GM18507 (cell line): ENCODE results near the gene TMEM164.

Experiments
- DNase-seq: peaks from one replicate; pipeline ENCODE4 v3.0.0; 2011; ENCODE audit warnings: low read depth; ENCODE audit not compliant: insufficient read length; ENCODE audit errors: extremely low spot score
- FAIRE-seq: peaks from 2 replicates; lab custom pipeline; 2011; peaks lifted over from hg19 to GRCh38; lab: Jason Lieb, UNC

TMEM164 gene

DNA sequence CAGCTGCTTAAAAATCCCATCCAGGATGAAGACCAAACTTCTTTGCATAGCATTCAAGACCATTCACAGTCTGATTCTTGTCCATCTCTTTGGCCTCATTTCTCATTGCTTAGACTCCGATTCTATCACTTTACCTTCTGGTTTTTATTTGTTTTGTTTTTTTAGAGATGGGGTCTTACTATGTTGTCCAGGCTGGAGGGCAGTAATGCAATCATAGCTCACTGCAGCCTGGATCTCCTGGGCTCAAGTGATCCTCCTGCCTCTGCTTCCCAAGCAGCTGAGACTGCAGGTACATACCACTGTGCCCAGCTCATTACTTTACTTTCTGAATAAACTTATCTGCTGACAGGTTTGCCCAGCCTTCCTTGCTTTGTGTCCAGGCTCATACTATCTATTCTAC lies 152.8 kb downstream of the TMEM164 start:
- DNase-seq: no peak
- FAIRE-seq: peak; percentile 39

GRCh38 chrX:110156167-110156754 lies 153.3 kb downstream of the TMEM164 start:
- DNase-seq: no peak
- no peak for FAIRE-seq

DNA sequence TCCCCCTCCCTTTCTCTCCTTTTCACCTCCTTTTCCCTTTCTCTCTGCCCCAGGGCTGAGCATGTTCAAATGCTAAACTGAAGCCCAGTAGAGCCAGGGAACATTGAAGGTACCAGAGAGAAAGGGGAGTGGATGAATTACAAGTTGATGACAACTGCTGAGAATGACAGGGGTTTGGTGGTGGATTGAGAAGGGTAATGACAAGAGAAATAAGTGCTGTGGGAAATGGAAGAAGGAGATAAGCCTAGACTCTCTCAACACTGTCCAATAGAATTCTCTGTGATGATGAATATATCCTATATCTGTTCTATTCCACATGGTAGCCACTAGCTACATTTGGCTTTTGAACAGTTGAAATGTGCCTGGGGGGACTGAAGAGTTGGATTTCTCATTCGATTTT lies 154.5 kb downstream of the TMEM164 start:
- no peak for FAIRE-seq
- no peak for DNase-seq

GRCh38 chrX:110159235-110159634 lies 156.3 kb downstream of the TMEM164 start:
- FAIRE-seq (no peak), DNase-seq (no peak)

GRCh38 chrX:110159865-110160264 lies 157.0 kb downstream of the TMEM164 start:
- FAIRE-seq (peak; percentile 47), DNase-seq (no peak)

DNA sequence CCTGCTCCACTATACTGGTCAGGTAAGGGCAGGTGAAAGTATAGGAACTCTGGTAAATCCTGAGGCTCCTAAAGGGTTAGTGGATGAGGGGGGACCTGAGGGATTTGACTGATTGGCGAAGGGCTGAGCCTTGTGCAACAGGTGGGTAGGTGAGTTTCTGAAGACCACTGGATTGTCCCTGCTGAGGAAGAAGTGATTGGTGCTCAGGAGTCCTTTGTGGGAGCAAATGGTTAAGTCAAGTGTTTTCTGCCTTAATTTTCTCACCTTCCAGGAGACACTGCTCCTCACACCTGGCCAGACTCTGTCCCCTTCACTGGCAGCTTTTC lies 158.4 kb downstream of the TMEM164 start:
- no peak for FAIRE-seq
- DNase-seq: no peak

- no peak for FAIRE-seq
- DNase-seq: no peak
Observed at GRCh38 chrX:110162131-110162530, 159.2 kb downstream of the TMEM164 start.

DNA sequence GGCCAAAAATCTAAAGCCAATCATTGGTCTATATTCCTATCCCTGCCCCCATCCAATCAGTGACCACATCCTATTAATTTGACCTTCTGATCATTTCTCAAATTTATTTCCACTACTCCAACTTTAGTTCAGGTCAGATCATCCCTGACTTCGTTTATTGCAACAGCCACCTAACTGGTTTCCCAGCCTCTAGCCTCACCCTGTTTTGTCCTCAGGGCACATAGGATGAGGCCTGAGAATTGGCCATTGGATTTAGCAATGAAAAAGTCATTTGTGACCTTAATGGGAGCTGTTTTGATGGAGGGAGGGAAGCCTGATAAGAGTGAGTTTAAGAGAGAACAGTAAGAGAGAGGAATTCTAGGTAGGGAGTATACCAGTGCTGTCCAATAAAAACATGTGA lies 160.0 kb downstream of the TMEM164 start:
- DNase-seq (no peak), FAIRE-seq (no peak)

GRCh38 chrX:110163488-110163887 lies 160.6 kb downstream of the TMEM164 start:
- DNase-seq: no peak
- FAIRE-seq: no peak

DNA sequence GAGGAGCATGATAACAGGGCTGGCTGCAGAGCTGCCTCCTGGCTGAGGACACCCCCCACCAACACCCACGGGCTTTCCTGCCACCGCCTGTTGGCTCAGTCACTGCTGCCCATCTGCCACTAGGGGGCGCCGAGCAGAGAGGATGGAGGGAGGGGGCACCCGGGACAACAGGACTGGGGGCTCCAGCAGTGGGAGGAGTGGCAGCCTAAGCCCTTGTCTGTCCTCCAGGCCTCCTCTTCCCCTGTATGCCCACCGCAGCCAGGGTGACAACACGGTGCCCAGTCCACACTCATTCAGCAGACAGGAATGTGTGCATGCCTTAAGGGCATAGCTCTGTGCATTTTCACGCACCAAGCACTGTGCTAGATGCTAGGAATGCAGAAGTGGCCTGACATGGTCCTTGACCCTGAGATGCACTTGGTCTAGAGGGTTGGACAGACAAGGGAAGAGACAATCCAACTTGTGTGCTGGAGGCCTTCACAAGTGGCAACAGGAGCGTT lies 165.1 kb downstream of the TMEM164 start:
- FAIRE-seq (peak; percentile 71), DNase-seq (no peak)

DNA sequence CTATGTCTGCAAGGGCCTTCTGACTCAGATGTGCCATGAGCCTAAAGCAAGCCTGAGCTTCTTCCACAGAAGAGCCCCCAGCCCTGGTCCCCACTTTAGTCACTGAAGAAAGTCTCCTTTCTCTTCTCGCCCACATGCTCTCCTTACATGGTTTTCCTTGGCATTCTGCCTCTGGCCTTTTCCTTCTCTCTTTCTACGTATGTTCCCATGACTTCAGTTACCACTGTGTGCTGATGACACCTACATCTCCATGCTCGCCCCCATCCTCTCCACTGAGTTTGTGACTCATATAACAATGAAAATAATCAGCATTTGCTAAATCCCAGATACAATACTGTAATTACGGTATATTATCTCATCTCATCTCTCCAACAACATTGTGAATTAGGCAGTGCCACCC lies 165.7 kb downstream of the TMEM164 start:
- DNase-seq: no peak

GRCh38 chrX:110170029-110170428 lies 167.1 kb downstream of the TMEM164 start:
- DNase-seq (no peak), FAIRE-seq (no peak)

More for the DNA sequence above, 165.7 kb downstream of the TMEM164 start:
- FAIRE-seq: no peak

GRCh38 chrX:110171442-110171841 lies 168.5 kb downstream of the TMEM164 start:
- FAIRE-seq (peak; percentile 81), DNase-seq (no peak)

DNA sequence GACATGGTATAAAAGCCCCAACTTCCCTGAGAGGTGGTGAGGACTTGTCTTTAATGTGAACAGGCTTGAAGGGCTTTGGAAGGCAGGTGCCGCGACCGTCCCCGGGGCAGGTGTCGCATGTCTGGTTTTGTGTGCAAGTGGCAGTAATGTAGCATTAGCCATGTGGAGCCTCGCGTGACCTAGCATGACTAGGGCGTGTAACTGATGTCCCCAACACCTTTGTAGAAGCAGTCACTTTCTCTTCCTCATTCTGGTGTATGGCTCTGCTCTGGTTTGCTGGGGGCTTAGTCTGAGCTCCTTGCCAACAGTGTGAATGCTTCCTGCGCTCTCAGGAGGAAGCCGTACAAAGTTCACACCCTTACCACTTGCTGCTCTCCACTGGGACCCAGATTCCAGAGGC lies 169.3 kb downstream of the TMEM164 start:
- DNase-seq (peak; percentile 38), FAIRE-seq (peak; percentile 96)

DNA sequence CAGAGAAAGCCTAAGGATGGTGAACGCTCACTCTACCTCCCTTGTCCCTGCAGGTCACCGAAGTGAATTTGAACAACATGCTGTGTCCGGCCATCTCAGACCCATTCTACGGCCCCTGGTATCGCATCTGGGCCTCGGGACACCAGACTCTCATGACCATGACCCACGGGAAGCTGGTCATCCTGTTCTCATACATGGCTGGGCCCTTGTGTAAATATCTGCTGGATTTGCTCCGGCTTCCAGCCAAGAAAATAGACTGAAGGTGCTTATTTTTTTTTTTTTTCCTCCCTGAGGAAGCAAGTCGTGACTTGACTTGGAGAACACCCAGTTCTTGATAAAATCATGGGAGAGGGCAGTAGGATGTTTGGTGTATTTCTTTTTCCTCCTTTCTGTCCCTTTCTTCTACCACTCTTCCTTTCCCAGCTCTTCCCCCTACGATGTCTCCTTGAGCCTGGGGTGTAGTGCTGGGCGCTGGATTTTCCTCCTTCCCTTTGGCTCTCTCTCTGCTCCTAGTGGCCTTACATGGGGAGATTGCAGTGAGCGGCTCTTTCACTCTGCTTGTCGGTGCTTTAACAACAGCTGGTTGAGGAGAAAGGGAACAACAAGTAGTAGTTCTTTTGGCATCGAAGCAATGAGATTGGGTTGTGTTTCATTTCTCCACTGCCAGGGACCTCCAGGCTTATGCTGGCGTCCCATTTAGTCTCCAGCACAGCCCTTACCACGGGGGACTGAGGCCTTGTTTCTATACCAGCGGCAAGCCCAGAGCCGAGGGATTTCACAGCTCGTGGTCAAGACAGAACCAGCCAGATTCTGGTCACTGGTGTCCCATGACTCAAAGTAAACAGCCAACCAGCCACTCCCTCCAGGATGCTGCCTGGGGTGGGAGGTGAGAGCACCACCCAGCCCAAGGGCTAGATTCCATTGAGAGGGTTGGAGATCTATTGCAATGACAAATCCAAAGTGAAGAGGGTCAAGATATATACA lies 170.6 kb downstream of the TMEM164 start:
- FAIRE-seq: no peak
- DNase-seq: no peak

- no peak for DNase-seq
- FAIRE-seq: no peak
Observed at GRCh38 chrX:110175146-110175545, 172.2 kb downstream of the TMEM164 start.

- DNase-seq: no peak
- no peak for FAIRE-seq
Observed at GRCh38 chrX:110175696-110176095, 172.8 kb downstream of the TMEM164 start.

- DNase-seq (no peak), FAIRE-seq (no peak)
Observed at GRCh38 chrX:110178179-110178865, 175.4 kb downstream of the TMEM164 start.

- FAIRE-seq: no peak
- no peak for DNase-seq
Observed at GRCh38 chrX:110180176-110180927, 177.4 kb downstream of the TMEM164 start.

GRCh38 chrX:110180928-110181310 lies 178.0 kb downstream of the TMEM164 start:
- no peak for DNase-seq

More at GRCh38 chrX:110180928-110181310, 178.0 kb downstream of the TMEM164 start:
- peak; percentile 82 for FAIRE-seq
